NCI-H748 treated with DMSO at 0.1 percent for 48 hours (cell line): ENCODE data around the gene PYGO2.

Source experiments
- DNase-seq: peaks from one replicate; lab custom pipeline; 2025; lab: John Stamatoyannopoulos, UW

The PYGO2 gene

GRCh38 chr1:154960446-154961136, 991 bp downstream of the PYGO2 start:
- DNase-seq = no peak

GRCh38 chr1:154959426-154959780, 2.2 kb downstream of the PYGO2 start:
- DNase-seq = no peak

GRCh38 chr1:154958681-154959425, 2.7 kb downstream of the PYGO2 start:
- DNase-seq = no peak

GRCh38 chr1:154958036-154958435, 3.5 kb downstream of the PYGO2 start:
- DNase-seq = no peak

- DNase-seq = no peak
Observed at GRCh38 chr1:154957091-154957657, 4.4 kb downstream of the PYGO2 start.

GRCh38 chr1:154956544-154956941, 5.0 kb downstream of the PYGO2 start:
- no peak for DNase-seq

GRCh38 chr1:154955718-154956543, 5.7 kb downstream of the PYGO2 start, which contains the start of gene PBXIP1:
Gene PBXIP1, minus strand, starts transcription at chr1:154956099. Its CDS starts 2,378 bp downstream, at chr1:154953721.
- peak; percentile 91 for DNase-seq

- DNase-seq = peak; percentile 56
Observed at GRCh38 chr1:154955039-154955717, 6.4 kb downstream of the PYGO2 start.

GRCh38 chr1:154954541-154954940, 7.0 kb downstream of the PYGO2 start:
- DNase-seq = no peak

GRCh38 chr1:154953611-154954038, 8.0 kb downstream of the PYGO2 start:
- DNase-seq = no peak

GRCh38 chr1:154952664-154953063, 8.9 kb downstream of the PYGO2 start:
- no peak for DNase-seq

GRCh38 chr1:154951901-154952657, 9.5 kb downstream of the PYGO2 start:
- no peak for DNase-seq

- no peak for DNase-seq
Observed at GRCh38 chr1:154948079-154948478, 13.5 kb downstream of the PYGO2 start.

GRCh38 chr1:154945962-154946850, 15.4 kb downstream of the PYGO2 start:
- no peak for DNase-seq

GRCh38 chr1:154945160-154945961, 16.2 kb downstream of the PYGO2 start:
- no peak for DNase-seq

- DNase-seq = no peak
Observed at GRCh38 chr1:154944401-154945159, 17.0 kb downstream of the PYGO2 start.

GRCh38 chr1:154943649-154944400, 17.8 kb downstream of the PYGO2 start:
- peak; percentile 27 for DNase-seq
